Astrocyte (in vitro differentiated cells and primary cell): ENCODE data around the gene CCDC85A.

Source experiments
- EZH2 ChIP-seq: IDR thresholded peaks from 2 replicates; pipeline ENCODE4 v1.6.1; 2012; ENCODE audit warnings: mild to moderate bottlenecking, low read length, inconsistent platforms; ENCODE audit not compliant: insufficient read depth
- TF ChIP-seq, protein P1 (sequence below): IDR thresholded peaks from 2 replicates; pipeline ENCODE4 v1.5.1; 2011; ENCODE audit warnings: low read depth, mild to moderate bottlenecking, inconsistent platforms, low read length, moderate library complexity; ENCODE audit not compliant: insufficient read depth

DNA sequence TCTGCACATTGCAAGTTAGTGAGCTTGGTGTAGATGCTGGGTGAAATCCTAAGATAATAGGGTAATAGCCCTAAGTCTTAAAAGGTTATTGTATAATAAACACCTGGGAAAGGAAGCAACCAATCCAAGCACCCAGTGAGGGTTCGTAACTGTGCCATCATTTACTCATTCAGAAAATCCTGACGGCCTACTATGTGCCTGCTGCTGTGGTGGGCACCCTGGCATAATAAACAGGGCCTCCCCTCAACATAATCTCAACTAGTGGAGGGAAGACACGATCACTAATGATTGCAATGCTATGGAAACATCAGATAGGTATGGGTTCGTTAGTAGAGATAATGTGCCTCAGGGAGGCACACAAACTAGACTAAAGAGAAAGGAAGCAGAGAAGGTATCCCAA lies 48.9 kb upstream of the CCDC85A start:
- TF ChIP-seq, protein P1, sequence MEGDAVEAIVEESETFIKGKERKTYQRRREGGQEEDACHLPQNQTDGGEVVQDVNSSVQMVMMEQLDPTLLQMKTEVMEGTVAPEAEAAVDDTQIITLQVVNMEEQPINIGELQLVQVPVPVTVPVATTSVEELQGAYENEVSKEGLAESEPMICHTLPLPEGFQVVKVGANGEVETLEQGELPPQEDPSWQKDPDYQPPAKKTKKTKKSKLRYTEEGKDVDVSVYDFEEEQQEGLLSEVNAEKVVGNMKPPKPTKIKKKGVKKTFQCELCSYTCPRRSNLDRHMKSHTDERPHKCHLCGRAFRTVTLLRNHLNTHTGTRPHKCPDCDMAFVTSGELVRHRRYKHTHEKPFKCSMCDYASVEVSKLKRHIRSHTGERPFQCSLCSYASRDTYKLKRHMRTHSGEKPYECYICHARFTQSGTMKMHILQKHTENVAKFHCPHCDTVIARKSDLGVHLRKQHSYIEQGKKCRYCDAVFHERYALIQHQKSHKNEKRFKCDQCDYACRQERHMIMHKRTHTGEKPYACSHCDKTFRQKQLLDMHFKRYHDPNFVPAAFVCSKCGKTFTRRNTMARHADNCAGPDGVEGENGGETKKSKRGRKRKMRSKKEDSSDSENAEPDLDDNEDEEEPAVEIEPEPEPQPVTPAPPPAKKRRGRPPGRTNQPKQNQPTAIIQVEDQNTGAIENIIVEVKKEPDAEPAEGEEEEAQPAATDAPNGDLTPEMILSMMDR: no peak
- TF ChIP-seq EZH2: no peak
